ENCODE results near the gene FGGY. TPM values are rescaled to one million over a fixed set of nuclear protein-coding genes. Genes with fewer than 3 reads are reported as not detected.

Gene FGGY
- total and polyA plus RNA-seq, 4 donors: 16.0 to 67.0 (median 43.4) TPM

GRCh38 chr1:59412718-59413326 is 115.9 kb downstream of the FGGY start:
- no peaks in the 10 kb centered on the region for H3K27me3 ChIP-seq (ENCODE audit: control insufficient read depth in 4 of 4, insufficient read depth in 4 of 4, low read length in 3 of 4)
- H3K27ac ChIP-seq (ENCODE audit: low read depth in 1 of 2, low read length in 2 of 2): no peak overlapping the region
- no peak for TF ChIP-seq ZBTB33 (IDR thresholded peaks at IDR 0.05)
- TF ChIP-seq RAD21 (IDR thresholded peaks at IDR 0.05): no peak
- no peak for TF ChIP-seq TAF1 (conservative IDR thresholded peaks at IDR 0.05)
- no peak for TF ChIP-seq EGR1 (IDR thresholded peaks at IDR 0.05; ENCODE audit: low read depth in 2 of 2)
- no peak for TF ChIP-seq CTCF (IDR thresholded peaks at IDR 0.05; ENCODE audit: low read depth, low read length, missing input control)
- TF ChIP-seq REST (IDR thresholded peaks at IDR 0.05): no peak
- no peak for TF ChIP-seq ATF3 (IDR thresholded peaks at IDR 0.05)
- peaks cover 0 to 22% (median 12%) of the 10 kb centered on the region in 4 donors for H3K4me1 ChIP-seq (ENCODE audit: control insufficient read depth in 4 of 4, insufficient read depth in 4 of 4, low read length in 3 of 4)
- H3K36me3 ChIP-seq (ENCODE audit: control insufficient read depth in 4 of 4, insufficient read depth in 3 of 4, low read depth in 1 of 4, low read length in 3 of 4): no peaks in the 10 kb centered on the region
- WGBS: 73% methylated on average over 2 of the region's 2 CpGs
- DNase-seq (ENCODE audit: low spot score): no peak
- no peak overlapping the region for H3K4me3 ChIP-seq (ENCODE audit: low read depth in 1 of 3, low read length in 3 of 3)
- no peaks in the 10 kb centered on the region for H3K9me3 ChIP-seq (ENCODE audit: control insufficient read depth in 4 of 4, low read length in 3 of 4)
- no peak overlapping the region for H3K9ac ChIP-seq (ENCODE audit: low read depth in 1 of 2, low read length in 2 of 2)

- no peak overlapping the region for H3K27ac ChIP-seq (ENCODE audit: low read depth in 1 of 2, low read length in 2 of 2)
- H3K9ac ChIP-seq (ENCODE audit: low read depth in 1 of 2, low read length in 2 of 2): no peak overlapping the region
- WGBS: 97% methylated on average over 1 of the region's 1 CpG
- H3K4me1 ChIP-seq (ENCODE audit: control insufficient read depth in 4 of 4, insufficient read depth in 4 of 4, low read length in 3 of 4): peaks cover 0 to 23% (median 13%) of the 10 kb centered on the region in 4 donors
- H3K4me3 ChIP-seq (ENCODE audit: low read depth in 1 of 3, low read length in 3 of 3): no peak overlapping the region
- TF ChIP-seq FOXA1 (IDR thresholded peaks at IDR 0.05) (no peak), HNF4A (conservative IDR thresholded peaks at IDR 0.05) (no peak), HNF4G (IDR thresholded peaks at IDR 0.05) (no peak), TAF1 (conservative IDR thresholded peaks at IDR 0.05) (no peak), SP1 (IDR thresholded peaks at IDR 0.05) (no peak), RAD21 (IDR thresholded peaks at IDR 0.05) (no peak), NR2F2 (IDR thresholded peaks at IDR 0.05) (no peak), YY1 (IDR thresholded peaks at IDR 0.05) (no peak), RXRA (IDR thresholded peaks at IDR 0.05) (no peak), REST (IDR thresholded peaks at IDR 0.05) (no peak), MAX (IDR thresholded peaks at IDR 0.05) (no peak)
- no peak for DNase-seq (ENCODE audit: low spot score)
- no peaks in the 10 kb centered on the region for H3K9me3 ChIP-seq (ENCODE audit: control insufficient read depth in 4 of 4, low read length in 3 of 4)
- H3K27me3 ChIP-seq (ENCODE audit: control insufficient read depth in 4 of 4, insufficient read depth in 4 of 4, low read length in 3 of 4): no peaks in the 10 kb centered on the region
- no peaks in the 10 kb centered on the region for H3K36me3 ChIP-seq (ENCODE audit: control insufficient read depth in 4 of 4, insufficient read depth in 3 of 4, low read depth in 1 of 4, low read length in 3 of 4)
Measured at GRCh38 chr1:59413327-59413720, 116.4 kb downstream of the FGGY start.

Measured in liver (tissue), 9 donors.